H1 (cell line): ENCODE data around the gene PLD6. TPM values are rescaled to one million over a fixed set of nuclear protein-coding genes. Genes with fewer than 3 reads are reported as not detected.

Experiments used
- CTCF ChIA-PET: fragments of 300-600 bp; sonication (Branson Sonifier 250); formaldehyde crosslinking; loops from one replicate; lab custom pipeline; 2021; ENCODE audit not compliant: partially characterized antibody; lab: Charles Lee
- POLR2A ChIA-PET: fragments of 300-600 bp; sonication (Branson Sonifier 250); formaldehyde crosslinking; loops from one replicate; lab custom pipeline; 2021; ENCODE audit warnings: inconsistent platforms; ENCODE audit not compliant: partially characterized antibody; lab: Charles Lee
- DNase-seq, 2 experiments: peaks; one replicate each; pipeline versions ENCODE4 v3.0.0 to v3.0.0-alpha.2; 2010 to 2022; ENCODE audit warnings: low spot score in 2 of 2, low read depth in 1 of 2, mixed read lengths in 1 of 2
- FAIRE-seq: peaks from 2 replicates; lab custom pipeline; 2011; peaks lifted over from hg19 to GRCh38; lab: Jason Lieb, UNC
- H2AFZ ChIP-seq: 2 replicates; pipeline ENCODE4 v1.8.1; 2012; ENCODE audit warnings: low read length, inconsistent platforms
- H2AK5ac ChIP-seq: 2 replicates; pipeline ENCODE4 v1.6.1; 2013; ENCODE audit warnings: low read depth, low read length
- H2BK120ac ChIP-seq: replicated peaks from 2 replicates; pipeline ENCODE3; 2013; ENCODE audit warnings: low read depth, low read length, inconsistent platforms
- H2BK12ac ChIP-seq: 2 replicates; pipeline ENCODE4 v1.6.1; 2013; ENCODE audit warnings: low read depth, low read length
- H2BK15ac ChIP-seq: 2 replicates; pipeline ENCODE4 v1.6.1; 2013; ENCODE audit warnings: low read length
- H2BK20ac ChIP-seq: 2 replicates; pipeline ENCODE4 v1.6.1; 2013; ENCODE audit warnings: low read length
- H2BK5ac ChIP-seq: 2 replicates; pipeline ENCODE4 v1.6.1; 2013; ENCODE audit warnings: low read depth, low read length
- H3K14ac ChIP-seq: 2 replicates; pipeline ENCODE4 v1.6.1; 2013; ENCODE audit warnings: inconsistent platforms; ENCODE audit not compliant: insufficient read length
- H3K18ac ChIP-seq: 2 replicates; pipeline ENCODE4 v1.6.1; 2013; ENCODE audit warnings: low read length; ENCODE audit errors: extremely low read depth
- H3K23ac ChIP-seq: 2 replicates; pipeline ENCODE4 v1.6.1; 2013; ENCODE audit warnings: inconsistent platforms; ENCODE audit not compliant: insufficient read length
- H3K23me2 ChIP-seq: 2 replicates; pipeline ENCODE4 v1.6.1; 2013; ENCODE audit warnings: low read depth, low read length
- H3K27ac ChIP-seq: 2 replicates; pipeline ENCODE4 v1.6.1; 2011; ENCODE audit warnings: low read depth, low read length, inconsistent platforms
- H3K27me3 ChIP-seq, 4 experiments: replicated peaks in 1 of 4; 1 replicate in 1 of 4; 2 replicates in 3 of 4; pipeline versions ENCODE4 v1.6.1 to v1.8.1; 2011 to 2013; ENCODE audit warnings: low read length in 3 of 4, mild to moderate bottlenecking in 3 of 4, inconsistent platforms in 2 of 4, mixed read lengths in 2 of 4, moderate library complexity in 1 of 4; ENCODE audit not compliant: control insufficient read depth in 3 of 4, insufficient read depth in 3 of 4; ENCODE audit errors: extremely low read depth in 1 of 4
- H3K36me3 ChIP-seq, 4 experiments: 2 replicates each; pipeline versions ENCODE4 v1.6.1 to v1.8.1; 2011 to 2013; ENCODE audit warnings: mild to moderate bottlenecking in 4 of 4, low read length in 3 of 4, moderate library complexity in 2 of 4, control low read depth in 1 of 4, inconsistent platforms in 1 of 4; ENCODE audit not compliant: insufficient read depth in 4 of 4, control insufficient read depth in 2 of 4
- H3K4ac ChIP-seq: replicated peaks from 2 replicates; pipeline ENCODE3; 2013; ENCODE audit warnings: low read length, low read depth, mixed read lengths, inconsistent platforms; ENCODE audit not compliant: insufficient read length
- H3K4me1 ChIP-seq, 4 experiments: replicated peaks in 1 of 4; 1 replicate in 1 of 4; 2 replicates in 3 of 4; pipeline versions ENCODE4 v1.6.1 to v1.8.1; 2011 to 2013; ENCODE audit warnings: low read length in 3 of 4, inconsistent platforms in 2 of 4, mixed read lengths in 1 of 4; ENCODE audit not compliant: insufficient read depth in 4 of 4, control insufficient read depth in 3 of 4
- H3K4me2 ChIP-seq, 2 experiments: 2 replicates each; pipeline versions ENCODE4 v1.6.1 to v1.8.1; 2011 to 2013; ENCODE audit warnings: low read depth in 2 of 2, low read length in 2 of 2, control low read depth in 1 of 2, inconsistent platforms in 1 of 2, mild to moderate bottlenecking in 1 of 2; ENCODE audit not compliant: insufficient read depth in 1 of 2
- H3K4me3 ChIP-seq, 4 experiments: fragments of 200-600, 300-600 bp in 1 of 4; sonication (generic), shearing (Covaris generic), sonication (Bioruptor Twin) in 1 of 4; 2 replicates each; pipeline versions ENCODE4 v1.5.1 to v1.8.1; 2011 to 2016; ENCODE audit warnings: low read length in 4 of 4, low read depth in 3 of 4, control low read depth in 2 of 4, inconsistent platforms in 2 of 4, mild to moderate bottlenecking in 2 of 4, mixed read lengths in 1 of 4, moderate library complexity in 1 of 4; ENCODE audit not compliant: insufficient read depth in 2 of 4; ENCODE audit errors: extremely low read depth in 1 of 4
- H3K56ac ChIP-seq: replicated peaks from 2 replicates; pipeline ENCODE3; 2013; ENCODE audit warnings: low read depth, mild to moderate bottlenecking, mixed read lengths, low read length, inconsistent platforms; ENCODE audit not compliant: insufficient read length
- H3K79me1 ChIP-seq: 2 replicates; pipeline ENCODE4 v1.6.1; 2013; ENCODE audit warnings: low read depth, low read length, control low read depth
- H3K79me2 ChIP-seq, 2 experiments: 2 replicates each; pipeline versions ENCODE4 v1.6.1 to v1.8.1; 2012 to 2013; ENCODE audit warnings: low read length in 2 of 2, mild to moderate bottlenecking in 2 of 2, inconsistent platforms in 1 of 2; ENCODE audit not compliant: insufficient read depth in 2 of 2, control insufficient read depth in 1 of 2
- H3K9ac ChIP-seq, 4 experiments: replicated peaks in 1 of 4; 1 replicate in 1 of 4; 2 replicates in 3 of 4; pipeline versions ENCODE4 v1.6.1 to v1.8.1; 2011 to 2013; ENCODE audit warnings: low read depth in 3 of 4, low read length in 3 of 4, control low read depth in 2 of 4, mild to moderate bottlenecking in 2 of 4, moderate library complexity in 2 of 4, inconsistent platforms in 1 of 4; ENCODE audit errors: extremely low read depth in 1 of 4
- H3K9me3 ChIP-seq, 2 experiments: 2 replicates each; pipeline versions ENCODE4 v1.6.1 to v1.8.1; 2012 to 2013; ENCODE audit warnings: mild to moderate bottlenecking in 2 of 2, moderate library complexity in 2 of 2, control low read depth in 1 of 2, inconsistent platforms in 1 of 2, low read depth in 1 of 2, low read length in 1 of 2, mixed read lengths in 1 of 2; ENCODE audit not compliant: insufficient read depth in 2 of 2
- H4K20me1 ChIP-seq, 2 experiments: replicated peaks in 1 of 2; 2 replicates each; pipeline versions ENCODE3 to v1.8.1; 2011 to 2013; ENCODE audit warnings: inconsistent platforms in 2 of 2, low read length in 2 of 2, mild to moderate bottlenecking in 1 of 2; ENCODE audit not compliant: insufficient read depth in 2 of 2, control insufficient read depth in 1 of 2
- H4K5ac ChIP-seq: 2 replicates; pipeline ENCODE4 v1.6.1; 2013; ENCODE audit warnings: low read length, low read depth, mixed read lengths, inconsistent platforms; ENCODE audit not compliant: insufficient read length
- H4K8ac ChIP-seq: 2 replicates; pipeline ENCODE4 v1.8.0; 2013; ENCODE audit warnings: mild to moderate bottlenecking, moderate library complexity, low read length, inconsistent platforms; ENCODE audit not compliant: insufficient read depth; ENCODE audit errors: extremely low read depth
- H4K91ac ChIP-seq: replicated peaks from 2 replicates; pipeline ENCODE3; 2013; ENCODE audit warnings: low read length, mixed read lengths, inconsistent platforms; ENCODE audit not compliant: insufficient read length
- HDAC2 ChIP-seq, 2 experiments: fragments of 300-600 bp in 1 of 2; sonication (generic) in 1 of 2; IDR thresholded peaks; 2 replicates each; pipeline ENCODE4 v1.6.1; 2011 to 2012; ENCODE audit warnings: low read depth in 2 of 2, low read length in 2 of 2, mild to moderate bottlenecking in 2 of 2, moderate library complexity in 2 of 2, borderline replicate concordance in 1 of 2, inconsistent platforms in 1 of 2
- JUND ChIP-seq: IDR thresholded peaks from 2 replicates; pipeline ENCODE4 v1.6.1; 2011; ENCODE audit warnings: mild to moderate bottlenecking, improper control_type of control experiment, low read length
- POLR2A ChIP-seq, 2 experiments: IDR thresholded peaks; 1 replicate in 1 of 2; 2 replicates in 1 of 2; pipeline ENCODE4 v1.6.1; 2011; ENCODE audit warnings: low read depth in 2 of 2, low read length in 2 of 2, mild to moderate bottlenecking in 2 of 2; ENCODE audit errors: control extremely low read depth in 1 of 2
- RBBP5 ChIP-seq: IDR thresholded peaks from 2 replicates; pipeline ENCODE4 v1.7.1; 2012; ENCODE audit warnings: low read depth, mild to moderate bottlenecking, inconsistent platforms, low read length, moderate library complexity, borderline replicate concordance
- TEAD4 ChIP-seq: IDR thresholded peaks from 2 replicates; pipeline ENCODE4 v1.6.1; 2012; ENCODE audit warnings: low read depth, low read length, inconsistent platforms, mixed read lengths
- WGBS, 2 experiments: shearing (Covaris generic) in 1 of 2; methylation state at CpG; one replicate each; pipeline versions ENCODE4 v1.1.6 to v1.1.7; 2013 to 2015; ENCODE audit warnings: low lambda C conversion rate in 2 of 2, mixed read lengths in 2 of 2, inconsistent platforms in 1 of 2, low coverage in 1 of 2, missing lambda C conversion rate in 1 of 2; ENCODE audit not compliant: insufficient replicate concordance in 2 of 2, insufficient coverage in 1 of 2, insufficient read length in 1 of 2; ENCODE audit errors: extremely low coverage in 1 of 2, missing lambda C conversion rate in 1 of 2; 5-methylcytosine and 5-hydroxymethylcytosine counted together
- polyA plus RNA-seq, 7 experiments: library from polyadenylated mRNA; depleted of rRNA in 3 of 7; stranded (reverse) in 5 of 7; unstranded in 2 of 7; fragments of >200 nt in 5 of 7; fragments of 200-250 nt in 2 of 7; gene quantifications; 1 replicate in 5 of 7; 2 replicates in 1 of 7; 4 replicates in 1 of 7; pipeline versions ENCODE4 v1.2.1 to v1.2.3, GENCODE V29; 2011 to 2013; ENCODE audit warnings: missing spikeins in 2 of 7, mixed read lengths in 2 of 7
- total RNA-seq: library from RNA; stranded (reverse); fragmentation: NEBNext Ultra II Directional; extraction: Animal tissue kit (Norgen Biotek cat#: 25700); gene quantifications from 2 replicates; pipeline ENCODE4 v1.2.1, GENCODE V29; 2021
- TF ChIP-seq, protein P1 (sequence below): IDR thresholded peaks from 2 replicates; pipeline ENCODE4 v1.6.1; 2011; ENCODE audit warnings: low read length, improper control_type of control experiment

The PLD6 gene
- total and polyA plus RNA-seq, 2 of the 8 experiments (the other 6 are each of a cell fraction or from before 2014, with no cell fraction given): 0.20 to 0.22 TPM

DNA sequence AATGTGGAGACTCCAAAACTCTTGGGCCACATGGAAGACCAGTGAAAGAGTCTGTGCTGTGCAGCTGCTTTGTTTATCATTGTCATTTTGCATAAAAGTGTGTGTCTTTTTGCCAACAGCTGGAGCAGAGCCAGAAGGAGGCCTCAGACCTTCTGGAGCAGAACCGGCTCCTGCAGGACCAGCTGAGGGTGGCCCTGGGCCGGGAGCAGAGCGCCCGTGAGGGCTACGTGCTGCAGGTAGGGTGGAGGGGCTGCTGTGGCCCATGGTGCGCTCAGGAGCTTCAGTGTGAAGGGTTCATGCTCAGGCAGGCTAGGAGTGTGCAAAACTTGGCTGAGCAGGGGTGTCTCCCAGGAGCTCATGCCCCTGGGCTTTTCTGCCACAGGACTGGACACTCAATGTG lies 45.0 kb downstream of the PLD6 start:
- no peak overlapping the region for H3K27ac ChIP-seq
- H3K23ac ChIP-seq: no peak overlapping the region
- no peak overlapping the region for H3K4me3 ChIP-seq
- peaks cover 7 to 22% (median 13%) of the 10 kb centered on the region in 4 experiments; a peak in 7 of 8 replicates for H3K36me3 ChIP-seq
- H3K4ac ChIP-seq: no peak overlapping the region
- no peak overlapping the region for H4K5ac ChIP-seq
- no peak overlapping the region for H3K9ac ChIP-seq
- no peak for FAIRE-seq
- ChIA-PET CTCF (interaction anchor here (0.9 kb wide), 1 partner anchor 12 kb away, joined by 3 read pairs; no protein-coding TSS in a partner anchor), POLR2A (no interaction called here)
- no peak for DNase-seq
- peaks cover 2 to 9% of the 10 kb centered on the region in 2 experiments for H4K20me1 ChIP-seq
- no peaks in the 10 kb centered on the region for H3K27me3 ChIP-seq
- H2BK5ac ChIP-seq: no peak overlapping the region
- H3K18ac ChIP-seq: no peak overlapping the region
- H2AFZ ChIP-seq: no peak overlapping the region
- H3K4me1 ChIP-seq: no peaks in the 10 kb centered on the region
- 85% methylated on average over 6 of the region's 6 CpGs; no CpG with 5 or more reads in 1 of the 2 experiments for WGBS, 2 experiments
- H4K91ac ChIP-seq: no peak overlapping the region
- H2BK15ac ChIP-seq: no peak overlapping the region
- no peak overlapping the region for H2BK120ac ChIP-seq
- TF ChIP-seq, protein P1, sequence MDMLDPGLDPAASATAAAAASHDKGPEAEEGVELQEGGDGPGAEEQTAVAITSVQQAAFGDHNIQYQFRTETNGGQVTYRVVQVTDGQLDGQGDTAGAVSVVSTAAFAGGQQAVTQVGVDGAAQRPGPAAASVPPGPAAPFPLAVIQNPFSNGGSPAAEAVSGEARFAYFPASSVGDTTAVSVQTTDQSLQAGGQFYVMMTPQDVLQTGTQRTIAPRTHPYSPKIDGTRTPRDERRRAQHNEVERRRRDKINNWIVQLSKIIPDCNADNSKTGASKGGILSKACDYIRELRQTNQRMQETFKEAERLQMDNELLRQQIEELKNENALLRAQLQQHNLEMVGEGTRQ: no peak
- TF ChIP-seq TEAD4 (no peak), POLR2A (IDR thresholded peaks at IDR 0.05; ENCODE audit: control extremely low read depth in 1 of 2, low read depth in 2 of 2, low read length in 2 of 2) (no peak), HDAC2 (IDR thresholded peaks at IDR 0.05; ENCODE audit: borderline replicate concordance in 1 of 2, low read depth in 2 of 2, low read length in 2 of 2) (no peak), RBBP5 (no peak), JUND (no peak)
- no peak overlapping the region for H2AK5ac ChIP-seq
- no peak overlapping the region for H3K56ac ChIP-seq
- no peak overlapping the region for H2BK12ac ChIP-seq
- H3K23me2 ChIP-seq: no peaks in the 10 kb centered on the region
- H3K4me2 ChIP-seq: no peak overlapping the region
- H3K9me3 ChIP-seq: no peaks in the 10 kb centered on the region
- H3K79me1 ChIP-seq: no peaks in the 10 kb centered on the region
- H3K14ac ChIP-seq: no peak overlapping the region
- H3K79me2 ChIP-seq: no peaks in the 10 kb centered on the region
- H2BK20ac ChIP-seq: no peak overlapping the region
- H4K8ac ChIP-seq: no peak overlapping the region
